Measurements from ENCODE around the gene SNPH.

Gene SNPH

DNA sequence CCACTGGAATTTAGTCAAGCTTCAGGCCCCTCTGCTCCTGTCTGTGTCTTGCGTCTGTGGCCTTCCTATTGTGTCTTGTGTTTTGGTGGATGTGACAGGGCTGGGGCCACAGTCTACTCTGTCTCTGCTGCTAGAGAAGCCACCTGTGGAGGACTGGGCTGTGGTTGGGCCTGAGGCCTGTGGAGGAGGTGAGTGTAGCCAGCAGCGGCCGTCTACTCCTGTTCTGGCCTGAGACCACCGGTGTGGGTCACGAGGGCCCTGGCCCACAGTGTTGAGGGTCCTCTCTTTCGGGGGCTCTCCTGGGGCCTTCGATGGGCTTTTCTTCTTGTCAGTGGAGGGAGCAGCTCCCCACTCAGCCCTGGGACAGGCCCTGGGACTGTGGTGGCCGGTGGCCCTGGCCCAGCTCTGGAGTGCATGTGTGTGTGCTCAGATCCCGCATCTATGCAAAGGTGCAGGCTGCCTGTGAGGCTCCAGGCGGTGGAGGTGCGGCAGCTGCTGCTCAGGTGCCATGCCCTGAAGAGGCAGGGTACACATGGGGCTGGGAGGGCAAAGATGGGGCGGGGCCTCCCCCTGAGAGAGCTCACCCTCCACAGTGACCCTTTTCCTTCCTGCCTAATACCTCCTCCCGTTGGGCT, 42.1 kb downstream of the SNPH start:
- H3K27ac ChIP-seq, result no peak overlapping the region
- DNase-seq, result no peak
- no peaks in the 10 kb centered on the region for H3K36me3 ChIP-seq
- no peak overlapping the region for H3K4me3 ChIP-seq (ENCODE audit: low read depth, low read length)
- no peaks in the 10 kb centered on the region for H3K27me3 ChIP-seq (ENCODE audit: insufficient read depth, low read depth, severe bottlenecking)
- TF ChIP-seq, protein P1, sequence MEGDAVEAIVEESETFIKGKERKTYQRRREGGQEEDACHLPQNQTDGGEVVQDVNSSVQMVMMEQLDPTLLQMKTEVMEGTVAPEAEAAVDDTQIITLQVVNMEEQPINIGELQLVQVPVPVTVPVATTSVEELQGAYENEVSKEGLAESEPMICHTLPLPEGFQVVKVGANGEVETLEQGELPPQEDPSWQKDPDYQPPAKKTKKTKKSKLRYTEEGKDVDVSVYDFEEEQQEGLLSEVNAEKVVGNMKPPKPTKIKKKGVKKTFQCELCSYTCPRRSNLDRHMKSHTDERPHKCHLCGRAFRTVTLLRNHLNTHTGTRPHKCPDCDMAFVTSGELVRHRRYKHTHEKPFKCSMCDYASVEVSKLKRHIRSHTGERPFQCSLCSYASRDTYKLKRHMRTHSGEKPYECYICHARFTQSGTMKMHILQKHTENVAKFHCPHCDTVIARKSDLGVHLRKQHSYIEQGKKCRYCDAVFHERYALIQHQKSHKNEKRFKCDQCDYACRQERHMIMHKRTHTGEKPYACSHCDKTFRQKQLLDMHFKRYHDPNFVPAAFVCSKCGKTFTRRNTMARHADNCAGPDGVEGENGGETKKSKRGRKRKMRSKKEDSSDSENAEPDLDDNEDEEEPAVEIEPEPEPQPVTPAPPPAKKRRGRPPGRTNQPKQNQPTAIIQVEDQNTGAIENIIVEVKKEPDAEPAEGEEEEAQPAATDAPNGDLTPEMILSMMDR (IDR thresholded peaks at IDR 0.05; ENCODE audit: low read depth, low read length), result no peak
- H3K9me3 ChIP-seq (ENCODE audit: severe bottlenecking), result no peaks in the 10 kb centered on the region

- H3K27ac ChIP-seq, result no peak overlapping the region
- H3K9me3 ChIP-seq (ENCODE audit: severe bottlenecking), result no peaks in the 10 kb centered on the region
- DNase-seq, result no peak
- H3K36me3 ChIP-seq, result no peaks in the 10 kb centered on the region
- TF ChIP-seq, protein P1 (IDR thresholded peaks at IDR 0.05; ENCODE audit: low read depth, low read length), result no peak
- no peaks in the 10 kb centered on the region for H3K27me3 ChIP-seq (ENCODE audit: insufficient read depth, low read depth, severe bottlenecking)
- no peak overlapping the region for H3K4me3 ChIP-seq (ENCODE audit: low read depth, low read length)
Measured at GRCh38 chr20:1308702-1309095, 42.6 kb downstream of the SNPH start.

DNA sequence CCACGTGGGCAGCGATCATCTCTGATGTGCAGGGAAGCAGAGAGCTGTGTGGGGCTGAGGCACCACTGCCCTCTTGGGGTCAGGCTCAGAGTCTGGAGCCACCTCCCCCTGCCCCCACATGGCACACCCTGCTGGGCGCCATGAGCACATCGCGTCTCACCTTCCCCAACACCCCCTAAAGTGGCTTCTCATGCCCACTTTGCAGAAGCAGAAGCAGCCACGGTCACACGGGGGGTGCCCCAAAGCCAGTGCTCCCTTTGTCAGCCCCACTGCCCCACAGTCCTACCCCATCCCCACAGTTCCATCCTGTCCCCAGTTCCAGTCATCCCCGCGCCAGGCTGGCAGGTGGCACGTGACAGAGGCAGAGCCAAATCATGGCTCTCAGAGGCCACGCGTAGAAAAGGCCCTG, 43.3 kb downstream of the SNPH start:
- Histone ChIP-seq H3K9me3 (ENCODE audit: severe bottlenecking) (no peaks in the 10 kb centered on the region), H3K36me3 (no peaks in the 10 kb centered on the region), H3K4me3 (ENCODE audit: low read depth, low read length) (no peak overlapping the region), H3K27me3 (ENCODE audit: insufficient read depth, low read depth, severe bottlenecking) (no peaks in the 10 kb centered on the region), H3K27ac (no peak overlapping the region)
- no peak for DNase-seq
- TF ChIP-seq, protein P1 (IDR thresholded peaks at IDR 0.05; ENCODE audit: low read depth, low read length), result peak; percentile 51

DNA sequence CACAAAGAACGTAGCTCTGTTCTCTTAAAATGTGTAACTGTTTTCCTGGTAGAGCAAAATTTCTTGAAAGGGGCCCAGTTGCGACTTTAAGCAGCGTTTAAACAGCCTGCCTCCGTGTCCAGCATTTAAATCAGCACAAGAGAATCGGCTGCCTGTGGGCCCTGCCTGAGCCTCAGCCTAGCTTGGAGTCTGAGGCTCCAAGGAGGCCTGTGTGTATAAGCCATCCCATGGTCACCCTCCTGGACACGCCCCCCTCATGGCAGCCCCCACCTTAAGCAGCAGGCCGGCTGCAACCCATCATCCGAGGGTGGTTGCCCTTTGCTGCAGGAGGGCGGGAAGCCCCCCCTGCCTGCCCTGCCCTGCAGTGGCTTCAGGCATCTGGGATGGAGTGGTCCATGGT, 44.0 kb downstream of the SNPH start:
- DNase-seq, result no peak
- H3K9me3 ChIP-seq (ENCODE audit: severe bottlenecking), result no peaks in the 10 kb centered on the region
- H3K36me3 ChIP-seq, result no peaks in the 10 kb centered on the region
- H3K4me3 ChIP-seq (ENCODE audit: low read depth, low read length), result no peak overlapping the region
- TF ChIP-seq, protein P1 (IDR thresholded peaks at IDR 0.05; ENCODE audit: low read depth, low read length), result no peak
- no peaks in the 10 kb centered on the region for H3K27me3 ChIP-seq (ENCODE audit: insufficient read depth, low read depth, severe bottlenecking)
- H3K27ac ChIP-seq, result no peak overlapping the region

- Histone ChIP-seq H3K27me3 (ENCODE audit: insufficient read depth, low read depth, severe bottlenecking) (no peaks in the 10 kb centered on the region), H3K4me3 (ENCODE audit: low read depth, low read length) (no peak overlapping the region), H3K36me3 (no peaks in the 10 kb centered on the region), H3K9me3 (ENCODE audit: severe bottlenecking) (no peaks in the 10 kb centered on the region), H3K27ac (no peak overlapping the region)
- no peak for DNase-seq
- TF ChIP-seq, protein P1 (IDR thresholded peaks at IDR 0.05; ENCODE audit: low read depth, low read length), result no peak
Measured at GRCh38 chr20:1310506-1311190, 44.6 kb downstream of the SNPH start.
